Lung (tissue), 12 donors: ENCODE measurements around the gene OR13G1. TPM values are rescaled to one million over a fixed set of nuclear protein-coding genes. Genes with fewer than 3 reads are reported as not detected.
A peak's percentile ranks its signal among the peaks of the same experiment; 100 is the strongest.

Source experiments
- ATAC-seq: fragments of 200-7000 bp; cut with Tn5 transposase; one replicate; pipeline ENCODE4 v1.9.1; 2020; ENCODE audit warnings: moderate number of reproducible peaks; ENCODE audit not compliant: insufficient read depth, low FRiP score
- DNase-seq, 3 donors: peaks; one replicate each; pipeline ENCODE4 v3.0.0-alpha.2; 2013 to 2017
- H3K27ac ChIP-seq, 2 donors: one replicate each; pipeline ENCODE4 v1.5.1; 2013; ENCODE audit warnings: mild to moderate bottlenecking in 2 of 2, moderate library complexity in 2 of 2, control low read depth in 1 of 2, inconsistent platforms in 1 of 2, low read depth in 1 of 2, low read length in 1 of 2
- H3K27me3 ChIP-seq, 3 donors: one replicate each; pipeline ENCODE4 v1.5.1; 2013; ENCODE audit warnings: low read length in 2 of 3; ENCODE audit not compliant: control insufficient read depth in 3 of 3, insufficient read depth in 3 of 3
- H3K36me3 ChIP-seq, 4 donors: one replicate each; pipeline ENCODE4 v1.5.1; 2013; ENCODE audit warnings: low read length in 4 of 4, mild to moderate bottlenecking in 1 of 4, moderate library complexity in 1 of 4; ENCODE audit not compliant: control insufficient read depth in 4 of 4, insufficient read depth in 4 of 4
- H3K4me1 ChIP-seq, 5 donors: one replicate each; pipeline ENCODE4 v1.5.1; 2013; ENCODE audit warnings: low read length in 5 of 5, mild to moderate bottlenecking in 2 of 5, moderate library complexity in 1 of 5; ENCODE audit not compliant: control insufficient read depth in 5 of 5, insufficient read depth in 5 of 5
- H3K4me3 ChIP-seq: one replicate; pipeline ENCODE4 v1.5.1; 2013; ENCODE audit warnings: mild to moderate bottlenecking, control low read depth, moderate library complexity
- H3K9ac ChIP-seq, 2 donors: one replicate each; pipeline ENCODE4 v1.5.1; 2013; ENCODE audit warnings: low read length in 2 of 2, control low read depth in 1 of 2; ENCODE audit not compliant: insufficient read depth in 1 of 2
- H3K9me3 ChIP-seq, 4 donors: one replicate each; pipeline ENCODE4 v1.5.1; 2013; ENCODE audit warnings: low read length in 3 of 4, mild to moderate bottlenecking in 1 of 4, moderate library complexity in 1 of 4; ENCODE audit not compliant: control insufficient read depth in 4 of 4, insufficient read depth in 3 of 4
- WGBS, 2 donors: extraction: QIAGEN DNeasy Blood & Tissue Kit; methylation state at CpG; one replicate each; pipeline ENCODE4 v1.1.7; 2013; 5-methylcytosine and 5-hydroxymethylcytosine counted together
- polyA plus RNA-seq, 2 donors: library from polyadenylated mRNA; stranded (reverse); fragments of 200-250 nt; gene quantifications; one replicate each; pipeline ENCODE4 v1.2.1, GENCODE V29; 2013
- total RNA-seq, 2 donors: library from RNA; depleted of rRNA in 1 of 2; stranded (reverse); fragments of >200 nt in 1 of 2; gene quantifications; one replicate each; pipeline ENCODE4 v1.2.1, GENCODE V29; 2014 to 2021
- TF ChIP-seq, protein P1 (sequence below): IDR thresholded peaks from 2 replicates; pipeline ENCODE4 v1.5.1; 2012; ENCODE audit warnings: mild to moderate bottlenecking; ENCODE audit errors: control extremely low read depth, extremely low read depth
- donor health status: control.
- donor health status: control.
- donor health status: Bipolar disorder and iron deficiency.
- donor health status: healthy.
- donor health status: DM: yes; HTN: yes; CAD: no.

The OR13G1 gene
- total and polyA plus RNA-seq, 4 donors = not detected

DNA sequence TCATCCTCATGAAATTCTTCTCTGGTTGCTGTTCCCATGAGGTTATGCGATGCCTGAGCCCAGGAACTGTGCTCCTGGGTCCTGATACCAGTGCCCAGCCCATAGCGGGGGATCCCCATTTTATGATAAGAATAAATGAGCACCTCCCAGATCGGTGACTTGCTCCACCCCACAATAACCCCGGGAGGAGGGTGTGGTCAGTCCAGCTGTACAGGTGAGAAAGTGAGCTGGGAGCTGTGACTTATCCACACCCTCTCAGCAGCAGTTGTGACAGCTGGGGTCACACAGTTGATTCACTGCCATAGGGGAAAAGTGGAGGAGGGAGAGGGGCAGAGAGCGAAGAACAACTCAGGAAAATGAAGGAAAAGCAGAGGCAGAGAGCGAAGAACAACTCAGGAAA is 40.8 kb downstream of the OR13G1 start:
- 81 to 88% methylated on average over 6 of the region's 6 CpGs for WGBS, 2 donors
- Histone ChIP-seq H3K27ac (no peak overlapping the region), H3K27me3 (peaks cover 0 to 2% (median 0%) of the 10 kb centered on the region in 3 donors), H3K36me3 (no peaks in the 10 kb centered on the region), H3K9me3 (peaks cover 0 to 20% (median 1%) of the 10 kb centered on the region in 4 donors), H3K4me1 (peaks cover 0 to 7% (median 0%) of the 10 kb centered on the region in 5 donors), H3K9ac (no peak overlapping the region), H3K4me3 (no peak overlapping the region)
- ATAC-seq = no peak
- no peak for DNase-seq
- TF ChIP-seq, protein P1, sequence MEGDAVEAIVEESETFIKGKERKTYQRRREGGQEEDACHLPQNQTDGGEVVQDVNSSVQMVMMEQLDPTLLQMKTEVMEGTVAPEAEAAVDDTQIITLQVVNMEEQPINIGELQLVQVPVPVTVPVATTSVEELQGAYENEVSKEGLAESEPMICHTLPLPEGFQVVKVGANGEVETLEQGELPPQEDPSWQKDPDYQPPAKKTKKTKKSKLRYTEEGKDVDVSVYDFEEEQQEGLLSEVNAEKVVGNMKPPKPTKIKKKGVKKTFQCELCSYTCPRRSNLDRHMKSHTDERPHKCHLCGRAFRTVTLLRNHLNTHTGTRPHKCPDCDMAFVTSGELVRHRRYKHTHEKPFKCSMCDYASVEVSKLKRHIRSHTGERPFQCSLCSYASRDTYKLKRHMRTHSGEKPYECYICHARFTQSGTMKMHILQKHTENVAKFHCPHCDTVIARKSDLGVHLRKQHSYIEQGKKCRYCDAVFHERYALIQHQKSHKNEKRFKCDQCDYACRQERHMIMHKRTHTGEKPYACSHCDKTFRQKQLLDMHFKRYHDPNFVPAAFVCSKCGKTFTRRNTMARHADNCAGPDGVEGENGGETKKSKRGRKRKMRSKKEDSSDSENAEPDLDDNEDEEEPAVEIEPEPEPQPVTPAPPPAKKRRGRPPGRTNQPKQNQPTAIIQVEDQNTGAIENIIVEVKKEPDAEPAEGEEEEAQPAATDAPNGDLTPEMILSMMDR = no peak

DNA sequence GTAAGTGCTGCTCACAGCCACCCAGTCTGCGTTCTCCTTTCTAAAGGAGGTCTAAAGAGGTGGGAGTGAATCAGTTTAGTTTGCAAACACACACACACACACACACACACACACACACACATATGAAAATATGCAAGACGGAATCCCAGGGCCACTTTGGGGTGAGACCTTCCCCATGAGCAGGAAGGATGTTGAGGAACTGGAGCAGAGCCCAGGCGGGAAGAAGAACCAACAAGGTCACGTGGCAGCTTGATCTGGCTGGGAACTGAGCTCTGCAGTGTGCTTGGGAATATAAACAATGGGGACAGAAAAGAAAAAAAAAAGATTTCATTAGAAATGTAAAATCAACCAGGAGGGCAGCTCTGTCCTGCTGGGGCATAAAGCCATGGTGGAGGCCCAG is 41.5 kb downstream of the OR13G1 start:
- ATAC-seq (no peak), DNase-seq (peak; percentile 14 to 46 (median 20))
- Histone ChIP-seq H3K4me3 (no peak overlapping the region), H3K27me3 (peaks cover 0 to 2% (median 0%) of the 10 kb centered on the region in 3 donors), H3K27ac (no peak overlapping the region), H3K36me3 (no peaks in the 10 kb centered on the region), H3K4me1 (peaks cover 0 to 7% (median 0%) of the 10 kb centered on the region in 5 donors), H3K9ac (no peak overlapping the region), H3K9me3 (peaks cover 0 to 20% (median 1%) of the 10 kb centered on the region in 4 donors)
- TF ChIP-seq, protein P1 = no peak
- WGBS, 2 donors = 30 to 39% methylated on average over 4 of the region's 4 CpGs

DNA sequence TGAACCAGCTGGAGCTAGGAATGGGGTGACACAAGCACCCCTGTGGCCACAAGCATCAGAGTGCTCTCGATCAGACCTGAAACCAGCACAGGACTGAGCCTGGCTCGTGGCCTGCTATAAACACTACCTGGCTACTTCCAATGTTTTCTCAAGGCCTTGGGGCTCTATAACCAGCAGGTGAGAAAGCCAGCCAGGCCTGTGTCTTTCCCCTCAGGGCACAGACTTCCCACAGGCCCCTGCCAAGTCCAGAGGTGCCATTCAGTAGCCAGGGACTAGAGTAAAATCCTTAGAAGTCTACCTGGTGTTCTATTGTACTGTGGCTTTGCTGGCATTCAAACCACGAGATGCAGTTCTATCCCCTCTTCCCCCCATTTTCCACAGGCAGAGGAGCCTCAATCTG is 51.6 kb downstream of the OR13G1 start:
- no peak for ATAC-seq
- H3K9ac ChIP-seq = no peak overlapping the region
- no peaks in the 10 kb centered on the region for H3K27me3 ChIP-seq
- H3K4me3 ChIP-seq = no peak overlapping the region
- H3K27ac ChIP-seq = no peak overlapping the region
- H3K4me1 ChIP-seq = no peaks in the 10 kb centered on the region
- H3K9me3 ChIP-seq = peaks cover 0 to 3% (median 1%) of the 10 kb centered on the region in 4 donors
- H3K36me3 ChIP-seq = no peaks in the 10 kb centered on the region
- 55 to 56% methylated on average over 3 of the region's 3 CpGs for WGBS, 2 donors
- TF ChIP-seq, protein P1 = no peak
- no peak for DNase-seq

Other genes starting within 250 kb of the OR13G1 start
- gene OR2B11, start 221.6 kb downstream of the OR13G1 start, total RNA-seq = not detected
- gene OR2B11, start 221.6 kb downstream of the OR13G1 start, polyA plus RNA-seq = under 1 TPM in 1 of 2 donors, not detected in 1; 0.07 TPM
- gene OR2C3, start 143.3 kb downstream of the OR13G1 start, total RNA-seq = under 1 TPM in 1 of 2 donors, not detected in 1; 0.03 TPM
- gene OR2C3, start 143.3 kb downstream of the OR13G1 start, polyA plus RNA-seq = under 1 TPM in 1 of 2 donors, not detected in 1; under 0.01 TPM
- gene GCSAML, start 130.6 kb downstream of the OR13G1 start, total RNA-seq = 1 to 10 TPM in 1 of 2 donors, under 1 TPM in 1; 0.40 to 1.4 TPM
- gene GCSAML, start 130.6 kb downstream of the OR13G1 start, polyA plus RNA-seq = under 1 TPM; 0.06 to 0.18 TPM
- gene OR2G2, start 91.4 kb downstream of the OR13G1 start, total RNA-seq = not detected
- not detected for gene OR2G2, start 91.4 kb downstream of the OR13G1 start, polyA plus RNA-seq
- gene OR2G3, start 74.2 kb downstream of the OR13G1 start, total RNA-seq = not detected
- gene OR2G3, start 74.2 kb downstream of the OR13G1 start, polyA plus RNA-seq = not detected
- gene OR6F1, start 36.9 kb upstream of the OR13G1 start, total RNA-seq = not detected
- gene OR6F1, start 36.9 kb upstream of the OR13G1 start, polyA plus RNA-seq = not detected
- gene OR14K1, start 58.9 kb upstream of the OR13G1 start, total RNA-seq = not detected
- not detected for gene OR14K1, start 58.9 kb upstream of the OR13G1 start, polyA plus RNA-seq
- not detected for gene OR14A2, start 68.4 kb upstream of the OR13G1 start, total RNA-seq
- gene OR14A2, start 68.4 kb upstream of the OR13G1 start, polyA plus RNA-seq = not detected
- gene OR1C1, start 80.8 kb upstream of the OR13G1 start, total RNA-seq = not detected
- not detected for gene OR1C1, start 80.8 kb upstream of the OR13G1 start, polyA plus RNA-seq
- gene OR14A16, start 144.4 kb upstream of the OR13G1 start, total RNA-seq = not detected
- gene OR14A16, start 144.4 kb upstream of the OR13G1 start, polyA plus RNA-seq = not detected
- gene OR11L1, start 162.2 kb upstream of the OR13G1 start, total RNA-seq = not detected
- gene OR11L1, start 162.2 kb upstream of the OR13G1 start, polyA plus RNA-seq = not detected
- 1 to 10 TPM; 2.2 to 9.4 TPM for gene TRIM58, start 177.4 kb upstream of the OR13G1 start, total RNA-seq
- gene TRIM58, start 177.4 kb upstream of the OR13G1 start, polyA plus RNA-seq = under 1 TPM; 0.71 to 0.92 TPM
- 1 to 10 TPM; 1.1 to 2.0 TPM for gene OR2W3, start 215.8 kb upstream of the OR13G1 start, total RNA-seq
- gene OR2W3, start 215.8 kb upstream of the OR13G1 start, polyA plus RNA-seq = under 1 TPM; 0.31 to 0.35 TPM
- gene OR2T8, start 240.5 kb upstream of the OR13G1 start, total RNA-seq = under 1 TPM in 1 of 2 donors, not detected in 1; 0.21 TPM
- gene OR2T8, start 240.5 kb upstream of the OR13G1 start, polyA plus RNA-seq = under 1 TPM in 1 of 2 donors, not detected in 1; 0.16 TPM
- not detected for gene OR2AJ1, start 245.2 kb upstream of the OR13G1 start, total RNA-seq
- not detected for gene OR2AJ1, start 245.2 kb upstream of the OR13G1 start, polyA plus RNA-seq